ENCODE results near the gene MIOS. TPM values are rescaled to one million over a fixed set of nuclear protein-coding genes. Genes with fewer than 3 reads are reported as not detected.
"Not testable (repeated sequence)": the region's sequence is repeated elsewhere in the genome, so short reads cannot be mapped to it uniquely, and the experiment has no call there.

MIOS gene
- total RNA-seq, 4 donors from 2014 or later = 37.6 to 65.6 (median 52.3) TPM

DNA sequence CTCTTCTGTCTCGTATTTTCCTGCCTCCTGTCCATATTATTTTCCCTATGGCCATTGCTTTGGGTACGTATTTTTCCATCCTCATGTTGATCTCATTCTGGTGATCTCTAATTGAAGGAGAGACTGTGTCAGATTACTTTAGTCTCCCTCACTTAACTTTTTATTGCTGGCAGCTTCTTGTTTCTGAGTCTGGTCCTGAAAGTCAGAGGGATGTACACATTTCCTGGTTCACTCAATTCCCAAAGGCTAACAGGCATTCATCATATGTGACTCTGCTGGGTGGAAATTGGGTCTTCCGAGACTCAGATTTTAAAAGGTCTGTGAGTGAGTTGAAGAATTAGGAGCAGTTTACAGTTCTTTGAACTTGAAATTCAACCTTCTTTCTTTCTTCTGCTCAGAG, 84.8 kb downstream of the MIOS start:
- no peak overlapping the region for H3K4me3 ChIP-seq (ENCODE audit: low read depth, poor library complexity, severe bottlenecking)
- TF ChIP-seq POLR2A (IDR thresholded peaks at IDR 0.05) = no peak
- TF ChIP-seq CTCF (IDR thresholded peaks at IDR 0.05) = no peak
- no peak for DNase-seq (ENCODE audit: low spot score in 2 of 2)
- WGBS, 2 donors = 51 to 59% methylated on average over 3 of the region's 3 CpGs
- intact Hi-C loops (cut with DNase I; ENCODE audit: low total_unique reads) = no loop called here

DNA sequence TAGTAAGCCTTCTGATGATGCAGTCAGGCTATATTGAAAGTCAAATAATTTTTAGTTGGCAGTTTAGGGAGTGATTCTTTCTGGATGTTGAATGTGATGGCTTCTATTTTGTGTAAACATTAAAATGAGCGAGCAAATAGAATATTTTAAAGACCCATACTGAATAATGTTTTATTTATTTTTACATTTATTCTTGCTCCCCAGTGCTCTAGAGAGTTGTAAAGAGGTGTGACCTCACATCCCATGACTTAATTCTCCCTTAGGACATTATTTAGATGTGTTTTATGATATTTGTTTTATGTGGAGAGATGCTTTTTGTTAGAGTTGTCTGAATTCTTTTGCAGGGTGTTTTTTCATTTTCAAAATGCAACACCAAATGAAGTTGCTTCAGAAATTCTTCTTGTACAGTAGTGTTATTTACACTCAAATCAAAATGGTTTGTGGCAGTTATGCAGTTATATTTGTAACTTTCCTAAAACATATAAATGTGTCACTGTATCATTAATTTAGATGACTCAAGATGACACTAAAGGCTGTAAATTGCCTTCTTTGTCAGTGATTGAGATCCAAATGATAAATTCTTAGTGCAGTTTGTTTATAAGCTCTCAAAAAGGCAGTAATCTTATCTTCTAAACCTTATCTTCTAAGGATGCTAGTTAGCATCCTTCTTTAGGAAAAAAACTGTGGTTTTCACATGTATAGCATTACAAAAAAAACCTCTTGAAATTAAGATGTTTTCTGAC, 86.3 kb downstream of the MIOS start:
- no peak for DNase-seq (ENCODE audit: low spot score in 2 of 2)
- 77 to 79% methylated on average over 1 of the region's 1 CpG for WGBS, 2 donors
- TF ChIP-seq POLR2A (IDR thresholded peaks at IDR 0.05) (no peak), CTCF (IDR thresholded peaks at IDR 0.05) (no peak)
- no peak overlapping the region for H3K4me3 ChIP-seq (ENCODE audit: low read depth, poor library complexity, severe bottlenecking)
- intact Hi-C loops (cut with DNase I; ENCODE audit: low total_unique reads) = no loop called here

- H3K4me3 ChIP-seq (ENCODE audit: low read depth, poor library complexity, severe bottlenecking) = no peak overlapping the region
- intact Hi-C loops (cut with DNase I; ENCODE audit: low total_unique reads) = no loop called here
- DNase-seq (ENCODE audit: low spot score in 2 of 2) = no peak
- 69 to 71% methylated on average over 3 of the region's 3 CpGs for WGBS, 2 donors
- TF ChIP-seq POLR2A (IDR thresholded peaks at IDR 0.05) = no peak
- no peak for TF ChIP-seq CTCF (IDR thresholded peaks at IDR 0.05)
These were observed 87.0 kb downstream of the MIOS start for GRCh38 chr7:7653593-7654187.

GRCh38 chr7:7654964-7655715, 88.5 kb downstream of the MIOS start:
- H3K4me3 ChIP-seq (ENCODE audit: low read depth, poor library complexity, severe bottlenecking) = no peak overlapping the region
- WGBS, 2 donors = 78 to 81% methylated on average over 4 of the region's 4 CpGs
- TF ChIP-seq POLR2A (IDR thresholded peaks at IDR 0.05) (no peak), CTCF (IDR thresholded peaks at IDR 0.05) (no peak)
- no peak for DNase-seq (ENCODE audit: low spot score in 2 of 2)
- intact Hi-C loops (cut with DNase I; ENCODE audit: low total_unique reads) = no loop called here

DNA sequence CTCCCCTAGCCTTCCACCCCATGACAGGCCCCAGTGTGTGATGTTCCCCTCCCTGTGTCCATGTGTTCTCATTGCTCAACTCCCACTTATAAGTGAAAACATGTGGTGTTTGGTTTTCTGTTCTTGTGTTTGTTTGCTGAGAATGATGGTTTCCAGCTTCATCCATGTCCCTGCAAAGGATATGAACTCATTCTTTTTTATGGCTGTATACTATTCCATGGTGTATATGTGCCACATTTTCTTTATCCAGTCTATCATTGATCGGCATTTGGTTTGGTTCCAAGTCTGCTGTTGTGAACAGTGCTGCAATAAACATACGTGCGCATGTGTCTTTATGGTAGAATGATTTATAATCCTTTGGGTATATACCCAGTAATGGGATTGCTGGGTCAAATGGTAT, 89.8 kb downstream of the MIOS start:
- H3K4me3 ChIP-seq (ENCODE audit: low read depth, poor library complexity, severe bottlenecking); DNase-seq (ENCODE audit: low spot score in 2 of 2); intact Hi-C loops (cut with DNase I; ENCODE audit: low total_unique reads): not testable (repeated sequence)
- WGBS, 2 donors = 95 to 100% methylated on average over 3 of the region's 3 CpGs

Other genes starting within 250 kb of the MIOS start
- 10 to 100 TPM in 1 of 4 donors, 1 to 10 TPM in 3; 1.6 to 10.5 (median 3.2) TPM for gene COL28A1, start 31.0 kb upstream of the MIOS start, total RNA-seq
- gene UMAD1, start 73.9 kb downstream of the MIOS start, total RNA-seq = 10 to 100 TPM; 12.3 to 26.1 (median 13.2) TPM
- 10 to 100 TPM in 2 of 4 donors, 1 to 10 TPM in 2; 8.3 to 15.6 (median 10.3) TPM for gene RPA3, start 151.7 kb downstream of the MIOS start, total RNA-seq